ENCODE measurements around the gene FHIP1B.

GRCh38 chr11:6199174-6199810 lies 35.1 kb downstream of the FHIP1B start, which contains the start of gene OR52W1:
- TF ChIP-seq, protein P1, sequence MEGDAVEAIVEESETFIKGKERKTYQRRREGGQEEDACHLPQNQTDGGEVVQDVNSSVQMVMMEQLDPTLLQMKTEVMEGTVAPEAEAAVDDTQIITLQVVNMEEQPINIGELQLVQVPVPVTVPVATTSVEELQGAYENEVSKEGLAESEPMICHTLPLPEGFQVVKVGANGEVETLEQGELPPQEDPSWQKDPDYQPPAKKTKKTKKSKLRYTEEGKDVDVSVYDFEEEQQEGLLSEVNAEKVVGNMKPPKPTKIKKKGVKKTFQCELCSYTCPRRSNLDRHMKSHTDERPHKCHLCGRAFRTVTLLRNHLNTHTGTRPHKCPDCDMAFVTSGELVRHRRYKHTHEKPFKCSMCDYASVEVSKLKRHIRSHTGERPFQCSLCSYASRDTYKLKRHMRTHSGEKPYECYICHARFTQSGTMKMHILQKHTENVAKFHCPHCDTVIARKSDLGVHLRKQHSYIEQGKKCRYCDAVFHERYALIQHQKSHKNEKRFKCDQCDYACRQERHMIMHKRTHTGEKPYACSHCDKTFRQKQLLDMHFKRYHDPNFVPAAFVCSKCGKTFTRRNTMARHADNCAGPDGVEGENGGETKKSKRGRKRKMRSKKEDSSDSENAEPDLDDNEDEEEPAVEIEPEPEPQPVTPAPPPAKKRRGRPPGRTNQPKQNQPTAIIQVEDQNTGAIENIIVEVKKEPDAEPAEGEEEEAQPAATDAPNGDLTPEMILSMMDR (IDR thresholded peaks at IDR 0.05 in 2 of 3, conservative IDR thresholded peaks at IDR 0.05 in 1 of 3; ENCODE audit: borderline replicate concordance in 1 of 3, insufficient read depth in 1 of 3, low read depth in 2 of 3, low read length in 2 of 3) = no peak
- TF ChIP-seq EZH2 (IDR thresholded peaks at IDR 0.05) (no peak), EZH2phosphoT487 (IDR thresholded peaks at IDR 0.05; ENCODE audit: borderline replicate concordance) (no peak), POLR2A (IDR thresholded peaks at IDR 0.05; ENCODE audit: borderline replicate concordance, extremely low read depth, insufficient read depth, insufficient read length) (no peak), SP1 (IDR thresholded peaks at IDR 0.05; ENCODE audit: low read depth) (no peak), CBX3 (IDR thresholded peaks at IDR 0.05; ENCODE audit: low read depth) (no peak), JUND (IDR thresholded peaks at IDR 0.05) (no peak), SIN3A (IDR thresholded peaks at IDR 0.05; ENCODE audit: low read depth) (no peak), ATF3 (IDR thresholded peaks at IDR 0.05) (no peak), ZNF274 (IDR thresholded peaks at IDR 0.05; ENCODE audit: low read depth, low read length) (no peak), MAX (IDR thresholded peaks at IDR 0.05) (no peak), RAD21 (IDR thresholded peaks at IDR 0.05; ENCODE audit: low read depth) (no peak), FOSL1 (IDR thresholded peaks at IDR 0.05; ENCODE audit: low read depth) (no peak)
- TF ChIP-seq, protein P2, sequence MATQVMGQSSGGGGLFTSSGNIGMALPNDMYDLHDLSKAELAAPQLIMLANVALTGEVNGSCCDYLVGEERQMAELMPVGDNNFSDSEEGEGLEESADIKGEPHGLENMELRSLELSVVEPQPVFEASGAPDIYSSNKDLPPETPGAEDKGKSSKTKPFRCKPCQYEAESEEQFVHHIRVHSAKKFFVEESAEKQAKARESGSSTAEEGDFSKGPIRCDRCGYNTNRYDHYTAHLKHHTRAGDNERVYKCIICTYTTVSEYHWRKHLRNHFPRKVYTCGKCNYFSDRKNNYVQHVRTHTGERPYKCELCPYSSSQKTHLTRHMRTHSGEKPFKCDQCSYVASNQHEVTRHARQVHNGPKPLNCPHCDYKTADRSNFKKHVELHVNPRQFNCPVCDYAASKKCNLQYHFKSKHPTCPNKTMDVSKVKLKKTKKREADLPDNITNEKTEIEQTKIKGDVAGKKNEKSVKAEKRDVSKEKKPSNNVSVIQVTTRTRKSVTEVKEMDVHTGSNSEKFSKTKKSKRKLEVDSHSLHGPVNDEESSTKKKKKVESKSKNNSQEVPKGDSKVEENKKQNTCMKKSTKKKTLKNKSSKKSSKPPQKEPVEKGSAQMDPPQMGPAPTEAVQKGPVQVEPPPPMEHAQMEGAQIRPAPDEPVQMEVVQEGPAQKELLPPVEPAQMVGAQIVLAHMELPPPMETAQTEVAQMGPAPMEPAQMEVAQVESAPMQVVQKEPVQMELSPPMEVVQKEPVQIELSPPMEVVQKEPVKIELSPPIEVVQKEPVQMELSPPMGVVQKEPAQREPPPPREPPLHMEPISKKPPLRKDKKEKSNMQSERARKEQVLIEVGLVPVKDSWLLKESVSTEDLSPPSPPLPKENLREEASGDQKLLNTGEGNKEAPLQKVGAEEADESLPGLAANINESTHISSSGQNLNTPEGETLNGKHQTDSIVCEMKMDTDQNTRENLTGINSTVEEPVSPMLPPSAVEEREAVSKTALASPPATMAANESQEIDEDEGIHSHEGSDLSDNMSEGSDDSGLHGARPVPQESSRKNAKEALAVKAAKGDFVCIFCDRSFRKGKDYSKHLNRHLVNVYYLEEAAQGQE (IDR thresholded peaks at IDR 0.05; ENCODE audit: low read depth) = no peak

All from HCT116 (cell line).